Urothelium cell line (cell line): ENCODE measurements around the gene NFIA.
"Not testable (repeated sequence)": the region's sequence is repeated elsewhere in the genome, so short reads cannot be mapped to it uniquely, and the experiment has no call there.

Source experiments
- DNase-seq: peaks from one replicate; pipeline ENCODE4 v3.0.0; 2011; ENCODE audit warnings: low spot score, mixed read lengths
- FAIRE-seq: peaks from 2 replicates; lab custom pipeline; 2011; peaks lifted over from hg19 to GRCh38; lab: Jason Lieb, UNC

Gene NFIA

DNA sequence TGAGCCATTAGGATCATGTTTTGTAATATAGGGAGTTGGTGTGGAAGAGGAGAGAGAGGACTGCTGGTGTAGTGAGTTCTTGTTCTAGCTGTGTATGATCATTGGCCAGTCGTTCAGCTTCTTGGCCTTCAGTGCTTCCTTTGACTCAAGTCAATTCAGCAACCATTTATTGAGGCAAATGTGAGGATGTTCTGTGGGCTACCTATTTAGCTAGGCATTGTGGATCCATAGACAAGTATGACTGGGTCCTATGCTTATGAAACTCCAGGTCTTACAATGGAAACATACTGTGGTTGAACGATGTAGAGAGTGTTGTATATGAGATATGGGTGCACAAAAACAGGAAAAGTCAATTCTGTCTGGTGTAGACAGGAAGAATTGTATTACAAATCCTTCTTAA lies 41.7 kb downstream of the NFIA start:
- DNase-seq (no peak), FAIRE-seq (no peak)

- FAIRE-seq (no peak), DNase-seq (no peak)
Measured at GRCh38 chr1:61124696-61125095, 42.3 kb downstream of the NFIA start.

DNA sequence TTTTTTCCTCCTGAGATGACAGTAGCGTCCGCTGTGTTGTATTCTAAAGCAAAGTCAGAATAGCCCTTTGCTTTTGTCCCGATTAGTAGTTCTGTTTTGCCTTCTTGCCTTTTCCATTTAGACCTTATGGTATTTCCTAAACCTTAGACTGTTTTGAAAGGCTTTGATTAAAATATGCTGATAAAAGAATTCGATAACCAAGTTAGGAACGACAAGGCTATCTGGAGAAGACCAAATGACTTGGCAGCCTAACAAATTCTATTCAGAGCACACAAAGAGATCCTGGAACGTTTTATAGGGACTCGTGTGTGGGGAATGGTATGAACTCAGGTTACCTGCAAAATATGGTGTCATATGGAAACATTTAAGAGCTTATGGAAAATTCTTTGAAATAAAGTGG lies 42.9 kb downstream of the NFIA start:
- no peak for DNase-seq
- no peak for FAIRE-seq

- DNase-seq = no peak
- no peak for FAIRE-seq
Measured at GRCh38 chr1:61125895-61126294, 43.5 kb downstream of the NFIA start.

- not testable (repeated sequence) for DNase-seq, FAIRE-seq
Measured at GRCh38 chr1:61126843-61127242, 44.5 kb downstream of the NFIA start.

- no peak for DNase-seq
- no peak for FAIRE-seq
Measured at GRCh38 chr1:61130338-61131000, 48.1 kb downstream of the NFIA start.

DNA sequence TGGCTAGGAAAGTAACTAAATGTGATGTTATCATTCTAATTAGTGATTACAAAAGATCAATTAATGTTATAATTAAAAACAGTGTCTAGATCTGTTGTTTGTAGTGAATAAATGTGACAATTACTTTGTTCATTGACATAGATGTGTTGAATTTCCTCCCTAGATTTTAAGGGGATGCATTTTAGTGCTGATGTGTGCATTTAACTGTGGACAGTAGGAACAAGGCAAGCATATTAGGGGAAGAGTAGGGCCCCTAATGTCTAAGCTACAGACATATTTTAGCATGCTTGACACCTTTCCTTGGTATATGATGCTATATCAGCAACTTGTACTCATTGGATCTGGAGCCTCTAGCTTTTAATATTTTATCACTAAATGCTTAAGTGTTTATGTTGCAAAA lies 48.9 kb downstream of the NFIA start:
- no peak for DNase-seq
- no peak for FAIRE-seq

DNA sequence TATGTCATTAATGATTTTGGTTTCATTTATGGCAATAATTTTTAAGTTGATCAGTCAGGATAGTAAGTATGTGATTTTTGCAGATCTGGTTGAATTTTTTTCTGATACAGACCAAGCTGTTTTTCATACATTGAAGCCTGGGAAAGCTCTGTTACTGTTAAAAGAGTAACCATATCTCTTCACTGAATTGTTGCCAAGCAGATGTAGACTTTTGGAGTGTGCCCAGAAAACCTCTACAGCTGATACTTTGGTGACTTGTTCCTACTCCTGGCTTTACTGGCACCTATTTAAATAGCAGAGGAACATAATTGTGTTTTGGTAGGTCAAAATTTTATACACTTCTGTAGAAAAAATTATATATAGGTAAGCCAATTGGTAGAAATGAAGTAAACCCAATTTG lies 49.4 kb downstream of the NFIA start:
- no peak for DNase-seq
- FAIRE-seq = no peak

GRCh38 chr1:61132176-61132638 lies 49.8 kb downstream of the NFIA start:
- DNase-seq (no peak), FAIRE-seq (no peak)

GRCh38 chr1:61132645-61133334 lies 50.4 kb downstream of the NFIA start:
- FAIRE-seq (no peak), DNase-seq (no peak)

GRCh38 chr1:61133335-61134019 lies 51.1 kb downstream of the NFIA start:
- FAIRE-seq = no peak
- DNase-seq = no peak

GRCh38 chr1:61135291-61135690 lies 52.9 kb downstream of the NFIA start:
- no peak for DNase-seq
- FAIRE-seq = no peak

GRCh38 chr1:61138305-61138704 lies 55.9 kb downstream of the NFIA start:
- DNase-seq = no peak
- FAIRE-seq = no peak

DNA sequence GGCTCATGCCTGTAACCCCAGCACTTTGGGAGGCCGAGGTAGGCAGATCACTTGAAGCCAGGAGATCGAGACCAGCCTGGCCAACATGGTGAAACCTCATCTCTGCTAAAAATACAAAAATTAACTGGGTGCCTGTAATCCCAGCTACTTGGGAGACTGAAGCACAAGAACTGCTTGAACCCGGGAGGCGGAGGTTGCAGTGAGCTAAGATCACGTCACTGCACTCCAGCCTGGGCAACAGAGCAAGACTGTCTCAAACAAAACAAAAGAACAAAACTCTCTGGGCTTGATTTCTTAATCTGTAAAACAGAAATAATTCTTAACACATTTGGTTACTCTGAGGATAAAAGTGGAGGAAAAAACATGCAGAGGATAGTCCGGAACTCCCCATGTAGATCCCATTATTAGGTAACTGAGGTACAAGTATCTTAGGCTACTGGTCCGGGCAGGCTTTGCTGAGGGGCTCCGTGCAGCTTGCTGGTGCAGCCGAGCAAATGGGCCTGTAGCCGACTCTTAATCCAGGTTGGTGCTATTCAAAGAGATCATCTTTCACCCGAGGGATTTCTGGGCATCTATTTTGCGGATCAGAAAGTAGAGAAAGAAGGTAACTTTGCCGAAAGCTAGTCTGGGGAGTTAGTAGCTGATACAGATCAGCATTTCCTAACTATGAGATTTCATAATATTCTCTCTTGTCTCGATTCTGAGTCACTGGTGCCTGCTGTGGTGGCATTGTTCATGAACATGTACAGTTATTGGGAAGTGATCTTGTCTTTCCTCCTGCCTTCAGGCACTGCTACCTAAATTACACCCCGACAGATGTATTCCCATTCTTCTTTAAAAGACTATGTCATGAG lies 56.8 kb downstream of the NFIA start:
- DNase-seq (no peak), FAIRE-seq (no peak)

DNA sequence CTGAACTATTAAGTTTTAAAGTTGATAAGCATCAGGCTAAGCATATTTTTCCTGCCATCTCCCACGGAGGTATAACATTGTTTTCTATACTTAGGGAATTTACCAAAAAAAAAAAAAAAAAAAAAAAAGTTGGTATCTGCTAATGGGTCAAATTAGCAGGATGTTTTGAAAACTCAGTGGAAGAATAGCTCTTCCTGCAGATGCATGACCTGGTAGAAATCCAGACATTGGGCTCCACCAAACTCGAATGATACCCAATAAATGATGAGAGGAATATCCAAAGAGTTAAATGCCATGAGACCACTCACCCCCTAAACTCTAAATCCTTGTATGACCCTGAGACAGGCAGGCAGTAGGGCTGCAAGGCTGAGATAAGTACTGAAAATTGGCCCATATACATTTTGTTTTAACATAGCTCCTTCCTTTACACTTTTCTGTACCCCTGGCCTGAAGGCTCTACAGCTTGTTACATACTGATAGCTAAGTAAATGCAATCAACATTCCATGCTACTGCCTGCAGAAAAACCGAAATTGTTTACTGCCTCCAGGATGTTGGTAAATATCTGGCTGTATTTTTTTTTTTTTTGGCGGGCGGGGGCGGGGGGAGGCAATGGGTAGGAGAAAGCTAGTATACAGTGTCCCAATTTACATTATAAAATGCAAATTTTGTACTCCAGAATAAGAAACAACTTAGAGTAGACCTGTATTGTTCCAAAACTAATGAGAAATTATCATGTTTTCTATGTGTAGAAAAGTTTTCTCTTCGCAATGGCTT lies 57.6 kb downstream of the NFIA start:
- FAIRE-seq (no peak), DNase-seq (no peak)

GRCh38 chr1:61140778-61141177 lies 58.4 kb downstream of the NFIA start:
- no peak for DNase-seq
- FAIRE-seq = no peak

- DNase-seq (no peak), FAIRE-seq (no peak)
Measured at GRCh38 chr1:61141288-61142042, 59.1 kb downstream of the NFIA start.

- DNase-seq (no peak), FAIRE-seq (no peak)
Measured at GRCh38 chr1:61142043-61142440, 59.7 kb downstream of the NFIA start.

- FAIRE-seq (no peak), DNase-seq (no peak)
Measured at GRCh38 chr1:61142726-61143500, 60.6 kb downstream of the NFIA start.
